ENCODE results near the gene ZNF784.

DNA sequence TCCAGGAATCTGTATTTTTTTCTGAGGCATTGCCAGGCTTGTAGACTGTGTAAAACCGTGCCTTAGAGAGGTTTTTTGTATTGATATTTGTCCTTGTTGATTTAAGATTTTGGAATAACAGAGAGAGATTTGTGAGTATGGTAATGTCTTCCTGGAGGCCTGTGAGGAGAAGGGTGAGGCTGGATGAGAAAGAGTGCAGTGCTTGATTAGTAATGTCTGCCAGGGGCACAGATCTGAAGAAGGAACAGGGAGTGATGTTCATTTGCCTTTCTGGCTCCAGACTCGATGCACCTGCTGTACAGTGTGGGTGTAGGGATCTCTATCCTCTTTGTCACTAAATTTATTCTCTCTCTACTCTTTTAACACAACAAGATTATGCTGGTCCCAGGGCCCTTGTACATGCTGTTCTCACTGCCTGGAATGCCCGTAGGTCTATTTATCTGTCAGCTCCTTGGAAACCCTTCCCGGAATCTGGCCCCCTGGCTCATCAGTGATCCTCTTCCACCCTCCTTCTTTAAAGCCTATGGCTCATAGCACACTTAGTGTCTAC, 29.3 kb downstream of the ZNF784 start:
- TF ChIP-seq CTCF (IDR thresholded peaks at IDR 0.05): no peak
- no peak for TF ChIP-seq POLR2A (IDR thresholded peaks at IDR 0.05)

All from lower leg skin (tissue), 3 donors.